HCT116 (cell line): Measurements from ENCODE around the gene LIPT1.

ENCODE experiments used
- CTCF ChIP-seq, 3 experiments: fragments of 200-600 bp in 1 of 3; sonication (generic) in 1 of 3; IDR thresholded peaks in 2 of 3; conservative IDR thresholded peaks in 1 of 3; 2 replicates each; pipeline ENCODE4 v1.5.1; 2012 to 2017; ENCODE audit warnings: low read depth in 2 of 3, low read length in 2 of 3, antibody characterized with exemption in 1 of 3, borderline replicate concordance in 1 of 3, control low read depth in 1 of 3, mild to moderate bottlenecking in 1 of 3, mixed read lengths in 1 of 3, mixed run types in 1 of 3, moderate library complexity in 1 of 3; ENCODE audit not compliant: insufficient read depth in 1 of 3
- EZH2 ChIP-seq: fragments of 200-600 bp; sonication (generic); IDR thresholded peaks from 2 replicates; pipeline ENCODE4 v1.6.1; 2017; ENCODE audit warnings: antibody characterized with exemption, mixed run types
- SIN3A ChIP-seq: IDR thresholded peaks from 2 replicates; pipeline ENCODE4 v1.6.1; 2012; ENCODE audit warnings: low read depth
- ZBTB33 ChIP-seq: IDR thresholded peaks from 2 replicates; pipeline ENCODE4 v1.6.1; 2011; ENCODE audit warnings: mild to moderate bottlenecking, low read length, moderate library complexity; ENCODE audit not compliant: insufficient replicate concordance; ENCODE audit errors: extremely low read depth

GRCh38 chr2:99112617-99113016 is 42.1 kb upstream of the LIPT1 start:
- no peak for TF ChIP-seq EZH2
- TF ChIP-seq ZBTB33: no peak
- no peak for TF ChIP-seq CTCF (IDR thresholded peaks at IDR 0.05 in 2 of 3, conservative IDR thresholded peaks at IDR 0.05 in 1 of 3; ENCODE audit: borderline replicate concordance in 1 of 3, insufficient read depth in 1 of 3, low read depth in 2 of 3, low read length in 2 of 3)
- TF ChIP-seq SIN3A: no peak
